HG03575 (cell line): ENCODE measurements around the gene APAF1.

Experiments
- ATAC-seq: cut with Tn5 transposase; IDR thresholded peaks from one replicate; pipeline ENCODE4 v1.9.1; 2021; ENCODE audit not compliant: unreplicated experiment, insufficient number of reproducible peaks, low FRiP score; ENCODE audit errors: extremely low read depth

Gene APAF1

DNA sequence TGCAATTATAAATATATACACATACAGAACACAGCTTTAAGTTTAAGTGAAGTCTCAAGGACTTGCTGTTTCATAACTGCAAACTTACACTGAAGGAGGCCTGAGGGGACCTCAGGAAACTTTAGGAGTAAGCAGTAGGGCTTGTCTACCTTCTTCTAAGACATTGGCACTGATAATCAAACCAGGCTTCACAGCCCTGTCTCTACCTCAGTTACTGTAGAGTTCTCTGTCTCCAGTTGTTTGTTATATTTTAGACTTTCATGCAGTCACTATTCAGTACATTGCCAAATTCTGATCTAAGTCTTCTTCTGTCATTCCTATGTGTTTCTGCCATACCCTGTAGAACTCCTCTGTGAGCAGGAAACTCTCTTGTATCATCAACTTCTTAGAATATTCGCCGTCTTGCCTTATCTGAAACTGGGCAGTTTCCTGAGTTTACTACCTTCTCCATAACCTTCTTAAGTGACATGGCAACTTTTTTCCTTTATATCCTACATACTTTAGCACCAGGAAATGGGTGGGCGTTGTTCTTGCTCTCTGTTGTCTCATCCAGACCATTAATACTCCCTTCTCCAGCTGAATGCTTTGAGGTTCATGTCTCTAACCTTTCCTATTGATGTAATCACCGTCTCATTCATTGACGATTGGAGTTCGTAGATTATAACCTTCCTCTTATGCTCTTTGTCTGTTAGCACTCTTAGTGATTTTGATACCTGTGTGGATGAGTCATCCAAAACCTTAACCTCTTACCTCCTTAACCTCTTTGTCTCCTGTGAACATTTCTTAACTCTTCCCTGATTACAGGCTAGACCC is 11.4 kb downstream of the APAF1 start:
- no peak for ATAC-seq

GRCh38 chr12:98660521-98660920 is 15.4 kb downstream of the APAF1 start:
- no peak for ATAC-seq

DNA sequence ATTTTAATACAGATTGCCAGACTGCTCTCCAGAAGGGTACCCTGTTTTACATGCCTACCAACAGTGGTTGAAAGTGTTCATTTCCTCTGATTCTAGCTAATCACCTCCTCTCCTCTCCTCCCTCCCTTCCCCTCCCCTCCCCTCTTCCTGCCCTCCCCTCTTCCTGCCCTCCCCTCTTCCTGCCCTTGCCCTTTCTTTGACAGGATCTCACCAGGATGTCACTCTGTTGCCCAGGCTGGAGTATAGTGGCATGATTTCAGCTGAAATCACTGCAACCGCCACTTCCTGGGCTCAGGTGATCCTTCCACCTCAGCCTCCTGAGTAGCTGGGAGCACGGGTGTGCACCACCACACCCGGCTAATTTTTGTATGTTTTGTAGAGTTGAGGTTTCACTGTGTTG is 24.7 kb downstream of the APAF1 start:
- ATAC-seq = no peak

GRCh38 chr12:98671459-98671858 is 26.4 kb downstream of the APAF1 start:
- no peak for ATAC-seq

GRCh38 chr12:98674841-98675240 is 29.8 kb downstream of the APAF1 start:
- no peak for ATAC-seq

DNA sequence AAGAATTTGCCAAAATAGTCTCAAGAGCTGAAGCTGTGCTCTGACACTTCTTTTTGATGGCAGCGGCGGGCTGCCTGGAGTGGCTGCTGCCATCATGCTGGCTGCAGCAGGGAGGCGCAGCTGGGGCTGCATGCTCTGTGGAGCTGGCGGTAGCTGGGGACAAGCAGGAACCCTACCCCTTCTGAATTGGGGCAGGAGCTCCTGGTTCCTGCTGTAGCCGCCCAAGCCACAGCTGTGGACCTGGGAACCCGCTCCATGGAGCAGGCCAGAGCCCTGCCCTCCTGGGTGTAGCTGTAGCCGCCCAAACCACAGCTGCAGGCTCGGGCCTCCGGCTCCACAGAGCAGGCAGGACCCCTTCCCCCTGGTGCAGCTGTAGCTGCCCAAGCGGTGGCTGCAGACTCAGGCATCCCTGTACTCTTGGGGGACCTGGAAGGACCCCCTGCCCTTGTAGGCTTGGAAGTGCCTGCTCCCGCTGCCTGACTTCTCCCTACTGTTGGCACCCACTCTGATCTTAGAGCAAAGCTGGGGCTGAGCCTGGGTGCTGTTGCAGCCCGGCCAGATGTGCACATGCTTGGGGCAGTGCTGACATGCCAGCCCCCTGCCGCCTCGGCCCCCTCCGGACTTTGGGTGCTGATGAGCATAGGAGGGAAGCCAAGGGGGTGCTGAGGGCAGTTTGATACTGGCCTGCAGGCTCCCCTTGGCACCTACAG is 33.3 kb downstream of the APAF1 start:
- no peak for ATAC-seq

- ATAC-seq = no peak
Observed at GRCh38 chr12:98678946-98679610, 34.0 kb downstream of the APAF1 start.

DNA sequence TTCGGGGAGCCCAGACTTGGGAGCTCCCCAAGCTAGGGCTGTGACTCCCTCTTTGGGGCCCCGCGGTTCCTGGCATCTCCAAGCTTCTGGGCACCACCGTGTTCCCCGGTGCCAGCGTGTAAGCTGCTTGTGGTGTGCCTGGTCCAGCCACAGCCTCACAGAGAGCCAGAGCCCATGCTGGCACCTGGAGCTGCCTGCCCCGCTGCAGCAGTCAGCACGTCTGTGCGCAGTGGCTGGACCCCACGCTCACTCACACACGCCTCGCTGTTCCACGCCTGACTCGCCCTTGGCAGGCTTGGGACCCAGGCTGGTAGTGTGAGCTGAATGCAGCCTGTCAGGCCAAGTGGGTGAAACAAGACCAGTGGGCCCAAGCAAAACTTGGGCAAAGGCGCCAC is 34.5 kb downstream of the APAF1 start:
- ATAC-seq = no peak

GRCh38 chr12:98684199-98684598 is 39.1 kb downstream of the APAF1 start:
- no peak for ATAC-seq

DNA sequence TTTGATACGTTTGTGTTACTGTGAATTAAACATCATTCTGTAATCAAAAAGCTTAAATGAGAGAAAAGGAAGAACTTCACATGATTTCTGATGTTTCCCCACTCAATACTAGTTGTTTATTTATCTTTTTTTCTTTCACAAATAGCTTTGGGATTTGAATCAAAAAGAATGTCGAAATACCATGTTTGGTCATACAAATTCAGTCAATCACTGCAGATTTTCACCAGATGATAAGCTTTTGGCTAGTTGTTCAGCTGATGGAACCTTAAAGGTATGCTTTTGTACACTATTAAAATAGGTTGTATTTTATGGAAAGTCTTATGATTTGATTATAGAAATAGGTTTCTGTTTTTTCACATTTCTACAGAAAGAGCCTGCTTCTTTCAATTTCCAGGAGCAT is 41.5 kb downstream of the APAF1 start:
- ATAC-seq = no peak

DNA sequence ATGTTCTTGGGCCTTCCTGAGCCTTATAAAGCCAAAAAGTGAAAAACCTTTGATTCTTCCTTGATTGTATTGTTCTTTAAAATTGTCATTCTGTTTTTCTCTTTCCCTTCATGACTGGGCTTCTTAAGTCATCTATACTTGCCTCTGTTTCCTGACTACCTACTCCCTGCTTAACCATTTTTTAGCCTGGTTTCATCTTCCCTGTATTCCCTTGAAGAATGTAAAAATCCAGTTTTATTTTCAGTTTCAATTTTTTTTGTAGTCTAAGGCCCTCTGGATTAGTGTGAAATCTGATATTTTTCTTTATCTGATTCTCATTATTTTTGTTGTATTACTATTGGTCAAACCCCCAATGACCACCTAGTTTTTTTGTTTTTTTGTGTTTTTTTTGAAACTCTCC is 46.3 kb downstream of the APAF1 start:
- no peak for ATAC-seq

DNA sequence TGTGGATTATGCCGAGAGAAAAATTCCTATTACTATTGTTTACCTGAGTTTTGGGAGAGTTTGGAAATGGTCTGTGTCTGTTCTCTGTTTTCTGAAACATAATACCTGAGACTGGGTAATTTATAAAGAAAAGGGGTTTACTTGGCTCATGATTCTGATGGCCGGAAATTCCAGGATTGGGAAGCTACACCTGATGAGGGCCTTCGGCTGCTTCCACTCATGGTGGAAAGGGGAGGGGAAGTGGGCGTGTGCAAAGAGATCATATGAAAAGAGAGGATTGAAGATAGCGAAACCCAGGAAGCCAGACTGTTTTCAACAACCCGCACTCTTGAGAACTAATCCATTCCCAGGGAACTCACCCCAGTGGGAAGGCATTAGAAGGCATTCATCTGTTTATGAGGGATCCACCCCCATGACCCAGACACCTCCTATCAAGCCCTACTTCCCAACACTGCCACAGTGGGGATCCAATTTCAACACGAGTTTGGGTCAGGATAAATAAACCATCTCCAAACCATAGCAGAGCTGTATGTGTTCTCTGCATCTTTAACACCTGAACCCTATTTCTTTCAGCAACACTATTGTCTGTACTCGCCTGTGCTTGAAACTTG is 51.1 kb downstream of the APAF1 start:
- no peak for ATAC-seq

DNA sequence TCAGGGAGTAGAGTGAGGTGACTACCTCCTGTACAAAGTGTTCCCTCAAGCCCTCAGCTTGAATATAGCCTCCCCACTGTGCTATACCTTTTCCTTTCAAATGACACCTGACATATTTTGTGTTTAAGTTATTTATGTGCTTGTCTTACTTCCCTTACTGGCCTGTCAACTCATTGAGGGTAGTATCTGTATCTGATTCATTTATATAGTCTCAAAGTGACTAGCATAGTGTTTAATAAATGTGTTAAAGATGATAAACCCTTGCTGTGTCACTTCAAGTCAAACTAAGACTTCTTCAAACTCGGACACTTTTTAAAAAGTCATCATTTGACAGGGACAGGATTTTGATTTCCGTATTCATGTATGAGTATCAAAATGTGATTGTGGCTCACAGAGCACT is 52.1 kb downstream of the APAF1 start:
- no peak for ATAC-seq

DNA sequence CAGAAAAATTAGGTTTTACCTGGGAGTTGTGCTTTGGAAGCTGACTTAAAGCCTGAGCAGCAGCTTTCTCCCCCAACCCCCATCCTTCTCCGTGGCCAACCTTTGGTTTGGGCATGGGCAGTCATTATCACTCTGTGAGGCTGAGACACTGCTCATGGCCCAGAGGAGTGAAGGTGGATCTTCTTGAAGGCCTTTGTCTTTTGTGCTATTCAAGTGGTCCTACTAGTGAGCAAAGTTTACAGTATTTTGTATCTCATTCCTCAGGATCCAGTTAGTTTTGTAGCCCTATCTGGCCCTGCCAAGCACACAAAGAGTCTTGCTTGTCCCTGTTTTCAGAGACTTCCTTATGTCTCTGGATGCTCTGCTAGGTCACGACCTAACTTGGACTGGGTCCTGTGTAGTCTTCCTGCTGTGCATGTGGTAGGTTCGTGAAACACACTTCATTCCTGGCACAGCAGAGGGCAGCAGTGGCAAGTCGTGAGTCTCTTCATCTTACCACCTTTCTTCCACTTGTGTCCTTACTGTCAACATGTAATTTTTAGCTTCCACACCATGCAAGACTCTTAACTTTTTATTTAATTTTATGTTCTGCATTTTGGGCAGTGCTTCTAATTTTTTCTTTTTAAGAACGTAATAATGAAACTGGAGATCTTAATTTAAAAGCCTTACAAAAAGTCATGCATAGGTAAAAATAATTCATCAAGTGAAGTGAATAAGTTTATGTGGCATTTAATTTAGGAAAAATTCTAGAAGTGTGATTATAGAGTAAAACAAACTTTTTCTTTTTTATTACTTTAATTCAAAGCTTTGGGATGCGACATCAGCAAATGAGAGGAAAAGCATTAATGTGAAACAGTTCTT is 53.7 kb downstream of the APAF1 start:
- ATAC-seq = no peak

DNA sequence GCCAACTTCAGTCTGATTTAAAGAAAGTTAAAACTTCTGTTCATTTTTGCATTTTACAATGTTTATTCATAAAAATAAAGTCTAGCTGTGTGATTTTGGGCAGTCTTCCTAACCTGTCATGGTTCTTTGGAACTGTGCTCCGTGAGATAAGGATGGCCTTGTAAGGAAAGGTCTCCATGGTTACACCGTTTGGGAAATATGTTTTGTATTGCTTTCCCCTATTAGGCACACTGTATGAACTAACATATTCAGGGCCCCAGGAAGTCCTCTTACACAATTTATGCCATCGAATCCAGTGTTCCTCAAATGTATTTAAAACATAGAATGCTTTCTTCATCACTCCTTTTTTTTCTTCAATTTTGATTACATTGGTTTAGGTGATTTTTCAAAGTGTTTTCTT is 54.5 kb downstream of the APAF1 start:
- no peak for ATAC-seq

- no peak for ATAC-seq
Observed at GRCh38 chr12:98701166-98701565, 56.1 kb downstream of the APAF1 start.

DNA sequence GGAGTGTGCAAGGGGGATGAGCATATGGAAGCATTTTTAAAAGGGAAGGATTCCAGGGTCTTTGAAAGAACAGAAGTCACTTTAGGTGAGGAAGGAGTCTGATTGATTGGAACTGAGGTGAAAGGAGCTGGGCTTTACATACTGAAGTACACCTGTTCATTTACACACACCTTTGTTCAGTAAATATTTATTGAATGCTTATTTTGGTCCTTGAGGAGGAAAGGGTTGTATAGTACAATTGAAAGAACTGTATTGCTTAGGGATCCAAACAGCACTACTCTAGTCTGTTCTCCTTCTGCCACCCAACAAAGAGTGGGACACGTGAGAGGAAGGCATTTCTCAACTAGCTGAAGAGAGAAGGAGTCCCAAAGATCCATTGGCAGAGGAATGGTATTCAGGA is 63.9 kb downstream of the APAF1 start:
- ATAC-seq = no peak

DNA sequence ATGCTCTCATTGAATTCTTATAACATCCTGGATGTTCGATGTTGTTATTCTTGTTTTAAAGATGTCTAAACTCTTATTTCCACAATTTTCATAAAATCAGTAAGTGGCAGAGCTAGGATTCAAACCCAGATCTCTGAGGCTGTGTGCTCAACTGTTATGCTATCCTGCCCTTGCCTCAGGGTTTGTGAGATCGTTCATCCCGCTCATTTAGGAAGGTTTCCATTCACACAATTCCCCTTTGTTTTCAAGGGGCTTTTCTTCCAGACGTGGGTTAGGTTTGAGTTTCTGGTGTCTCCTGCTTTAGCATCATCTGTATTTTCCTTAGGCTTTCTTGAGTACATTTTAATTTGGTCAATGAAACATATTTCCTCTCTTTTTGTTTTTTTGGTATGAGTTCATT is 69.3 kb downstream of the APAF1 start:
- no peak for ATAC-seq
